IMR-90 (cell line): Measurements from ENCODE around the gene CHD9. TPM values are rescaled to one million over a fixed set of nuclear protein-coding genes. Genes with fewer than 3 reads are reported as not detected.

Source experiments
- ATAC-seq: fragments of 200-7000 bp; cut with Tn5 transposase; 2 replicates; pipeline ENCODE4 v1.9.1; 2020; ENCODE audit warnings: low read depth, mild to moderate bottlenecking, moderate library complexity
- BruUV-seq: library from RNA; stranded (reverse); fragments of 400-500 nt; replicated peaks from 2 replicates; lab custom pipeline; 2021; lab: Mats Ljungman, UMichigan
- CTCF ChIA-PET: fragments of 300-600 bp; formaldehyde crosslinking; extraction: SDS; loops from one replicate; lab custom pipeline; 2021; ENCODE audit warnings: antibody characterized with exemption; lab: Yijun Ruan, JAX
- POLR2A ChIA-PET: fragments of 300-600 bp; sonication (Branson Sonifier 250); formaldehyde crosslinking; loops from one replicate; lab custom pipeline; 2022; ENCODE audit warnings: antibody characterized with exemption; ENCODE audit not compliant: unreplicated experiment; lab: Charles Lee
- DNase-seq: peaks from one replicate; pipeline ENCODE4 v3.0.0; 2013
- H2AFZ ChIP-seq: replicated peaks from 2 replicates; pipeline ENCODE3; 2013; ENCODE audit warnings: low read length, mild to moderate bottlenecking; ENCODE audit not compliant: poor library complexity
- H2AK5ac ChIP-seq: 2 replicates; pipeline ENCODE4 v1.6.1; 2013; ENCODE audit warnings: low read depth, low read length, inconsistent platforms
- H2AK9ac ChIP-seq: replicated peaks from 2 replicates; pipeline ENCODE3; 2013; ENCODE audit warnings: mild to moderate bottlenecking, low read depth, low read length, moderate library complexity; ENCODE audit not compliant: poor library complexity
- H2BK120ac ChIP-seq: 2 replicates; pipeline ENCODE4 v1.6.1; 2013; ENCODE audit warnings: low read depth, low read length, inconsistent platforms
- H2BK15ac ChIP-seq: 3 replicates; pipeline ENCODE4 v1.6.1; 2013; ENCODE audit warnings: low read depth, low read length, inconsistent platforms
- H2BK20ac ChIP-seq: 2 replicates; pipeline ENCODE4 v1.6.1; 2013; ENCODE audit warnings: low read depth, mild to moderate bottlenecking, inconsistent platforms, low read length, moderate library complexity
- H2BK5ac ChIP-seq: 2 replicates; pipeline ENCODE4 v1.6.1; 2013; ENCODE audit warnings: mild to moderate bottlenecking, low read depth, low read length, inconsistent platforms; ENCODE audit not compliant: poor library complexity, severe bottlenecking
- H3K14ac ChIP-seq: replicated peaks from 2 replicates; pipeline ENCODE4 v1.6.1; 2013; ENCODE audit warnings: low read depth, low read length, inconsistent platforms
- H3K18ac ChIP-seq: 2 replicates; pipeline ENCODE4 v1.6.1; 2013; ENCODE audit warnings: low read depth, low read length, control low read depth
- H3K23ac ChIP-seq: 2 replicates; pipeline ENCODE4 v1.6.1; 2013; ENCODE audit warnings: low read depth, low read length, inconsistent platforms
- H3K27ac ChIP-seq: 2 replicates; pipeline ENCODE4 v1.5.1; 2013; ENCODE audit warnings: mild to moderate bottlenecking, control low read depth, low read length; ENCODE audit not compliant: insufficient read depth
- H3K27me3 ChIP-seq: 2 replicates; pipeline ENCODE4 v1.6.1; 2013; ENCODE audit warnings: low read length; ENCODE audit not compliant: control insufficient read depth, insufficient read depth
- H3K36me3 ChIP-seq: 2 replicates; pipeline ENCODE4 v1.6.1; 2013; ENCODE audit warnings: low read length, mixed read lengths; ENCODE audit not compliant: control insufficient read depth, insufficient read depth
- H3K4ac ChIP-seq: 2 replicates; pipeline ENCODE4 v1.6.1; 2013; ENCODE audit warnings: low read depth, low read length, inconsistent platforms
- H3K4me1 ChIP-seq: 2 replicates; pipeline ENCODE4 v1.6.1; 2013; ENCODE audit warnings: low read length, mixed read lengths; ENCODE audit not compliant: control insufficient read depth, insufficient read depth
- H3K4me2 ChIP-seq: 2 replicates; pipeline ENCODE4 v1.6.1; 2013; ENCODE audit warnings: low read depth, mild to moderate bottlenecking, control low read depth, low read length, moderate library complexity
- H3K4me3 ChIP-seq: 2 replicates; pipeline ENCODE4 v1.5.1; 2013; ENCODE audit warnings: low read depth, mild to moderate bottlenecking, control low read depth, low read length, moderate library complexity; ENCODE audit not compliant: insufficient read depth
- H3K56ac ChIP-seq: 2 replicates; pipeline ENCODE4 v1.6.1; 2013; ENCODE audit warnings: low read length, inconsistent platforms; ENCODE audit not compliant: insufficient read depth; ENCODE audit errors: extremely low read depth
- H3K79me1 ChIP-seq, 2 experiments: 2 replicates each; pipeline ENCODE4 v1.6.1; 2013; ENCODE audit warnings: low read length in 2 of 2, inconsistent platforms in 1 of 2, low read depth in 1 of 2
- H3K9ac ChIP-seq: 2 replicates; pipeline ENCODE4 v1.6.1; 2013; ENCODE audit warnings: low read depth, low read length, control low read depth
- H3K9me1 ChIP-seq: 2 replicates; pipeline ENCODE4 v1.6.1; 2013; ENCODE audit warnings: low read length, inconsistent platforms; ENCODE audit not compliant: insufficient read depth
- H3K9me3 ChIP-seq: 2 replicates; pipeline ENCODE4 v1.6.1; 2013; ENCODE audit warnings: low read length; ENCODE audit not compliant: control insufficient read depth, insufficient read depth
- H4K20me1 ChIP-seq: 2 replicates; pipeline ENCODE4 v1.6.1; 2013; ENCODE audit warnings: low read length, inconsistent platforms; ENCODE audit not compliant: insufficient read depth
- H4K5ac ChIP-seq: 2 replicates; pipeline ENCODE4 v1.6.1; 2013; ENCODE audit warnings: mild to moderate bottlenecking, low read depth, low read length, control low read depth
- H4K8ac ChIP-seq, 2 experiments: 2 replicates each; pipeline ENCODE4 v1.6.1; 2013; ENCODE audit warnings: low read depth in 2 of 2, low read length in 2 of 2, control low read depth in 1 of 2, inconsistent platforms in 1 of 2
- H4K91ac ChIP-seq: 2 replicates; pipeline ENCODE4 v1.6.1; 2013; ENCODE audit warnings: low read depth, low read length, inconsistent platforms; ENCODE audit not compliant: insufficient read depth
- BHLHE40 ChIP-seq: fragments of 150-350 bp; IDR thresholded peaks from 2 replicates; pipeline ENCODE4 v1.6.1; 2016; ENCODE audit warnings: mild to moderate bottlenecking, low read depth, low read length
- CHD1 ChIP-seq: IDR thresholded peaks from 2 replicates; pipeline ENCODE4 v1.6.1; 2012; ENCODE audit warnings: low read depth, low read length, improper control_type of control experiment
- ELK1 ChIP-seq: fragments of 150-350 bp; IDR thresholded peaks from 2 replicates; pipeline ENCODE4 v1.6.1; 2016; ENCODE audit warnings: low read depth, mild to moderate bottlenecking, low read length, moderate library complexity, borderline replicate concordance
- MXI1 ChIP-seq: IDR thresholded peaks from 2 replicates; pipeline ENCODE4 v1.6.1; 2012; ENCODE audit warnings: low read depth, mild to moderate bottlenecking, low read length, moderate library complexity, borderline replicate concordance
- NFE2L2 ChIP-seq: fragments of 150-350 bp; IDR thresholded peaks from 2 replicates; pipeline ENCODE4 v1.6.1; 2016; ENCODE audit warnings: low read depth, mild to moderate bottlenecking, low read length
- POLR2A ChIP-seq: IDR thresholded peaks from 2 replicates; pipeline ENCODE4 v1.6.1; 2012; ENCODE audit warnings: mild to moderate bottlenecking, low read depth, low read length
- RCOR1 ChIP-seq: IDR thresholded peaks from 2 replicates; pipeline ENCODE4 v1.6.1; 2012; ENCODE audit warnings: mild to moderate bottlenecking, low read length, improper control_type of control experiment; ENCODE audit not compliant: insufficient replicate concordance
- WGBS, 2 experiments: methylation state at CpG; one replicate each; pipeline versions ENCODE4 v1.1.5 to v1.1.7; 2013; ENCODE audit warnings: missing lambda C conversion rate in 2 of 2; ENCODE audit not compliant: insufficient read length in 1 of 2; ENCODE audit errors: extremely low coverage in 2 of 2; 5-methylcytosine and 5-hydroxymethylcytosine counted together
- dilution Hi-C: fragments of 300-500 bp; cut with HindIII; formaldehyde crosslinking; loops from one replicate; pipeline ENCODE4 v1.14.3; 2018; ENCODE audit warnings: low sequenced_read_pairs; ENCODE audit not compliant: unreplicated experiment
- in situ Hi-C: fragments of 300-500 bp; cut with MboI; formaldehyde crosslinking; loops from 3 replicates; pipeline ENCODE4 v1.14.3; 2019; ENCODE audit warnings: low sequenced_read_pairs, inconsistent platforms, mixed read lengths
- intact Hi-C: fragments of 100-400 bp; cut with micrococcal nuclease; formaldehyde crosslinking; loops from 2 replicates; pipeline ENCODE4 v1.10.0; 2022
- polyA plus RNA-seq, 3 experiments: library from polyadenylated mRNA; depleted of rRNA; stranded (reverse); fragments of >200 nt; gene quantifications; 2 replicates each; pipeline ENCODE4 v1.2.3, GENCODE V29; 2012; ENCODE audit warnings: low replicate concordance in 1 of 3
- total RNA-seq: library from RNA; depleted of rRNA; stranded (reverse); fragments of >200 nt; gene quantifications from 2 replicates; pipeline ENCODE4 v1.2.3, GENCODE V29; 2012

Gene CHD9
- total and polyA plus RNA-seq, 2 of the 4 experiments (the other 2 are of a cell fraction), result 9.1 to 48.8 TPM

DNA sequence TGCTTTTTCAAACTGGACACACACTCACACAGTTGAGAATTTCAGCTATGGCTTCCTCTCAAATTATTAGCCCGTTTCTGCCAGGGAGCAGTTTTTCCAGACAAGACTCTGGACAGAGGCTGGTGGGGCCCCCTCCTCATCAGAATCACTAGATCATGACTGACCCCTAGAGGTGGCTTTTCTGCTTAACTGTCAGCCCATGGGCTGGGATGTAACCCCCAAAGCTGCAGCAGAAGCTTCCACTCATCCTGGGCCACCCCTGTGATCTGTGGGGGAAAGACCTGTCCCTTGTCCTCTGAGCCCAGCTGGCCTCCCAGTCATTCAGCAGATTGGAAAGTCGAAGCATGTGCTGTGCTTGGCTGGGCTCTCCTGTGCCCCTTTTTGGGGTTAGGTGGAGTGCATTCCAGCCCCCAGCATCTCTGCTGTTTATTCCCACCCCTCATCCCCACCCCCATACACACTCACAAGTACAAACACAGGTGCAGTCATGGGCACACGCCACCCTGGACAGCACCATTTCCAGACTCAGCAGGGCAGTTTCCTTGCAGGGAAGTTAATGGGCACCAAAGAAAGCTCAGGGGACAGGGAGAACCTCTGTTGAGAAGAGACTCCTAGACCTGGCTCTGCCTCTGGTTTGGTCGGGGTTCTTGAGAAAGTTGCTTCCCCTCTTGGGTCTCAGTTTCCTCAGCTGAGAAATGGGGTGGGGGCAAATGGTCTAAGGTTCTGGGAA is 301.9 kb downstream of the CHD9 start:
- H4K5ac ChIP-seq, result no peak overlapping the region

More for the DNA sequence above, 301.9 kb downstream of the CHD9 start:
- no peaks in the 10 kb centered on the region for H4K20me1 ChIP-seq
- H4K8ac ChIP-seq, result no peak overlapping the region
- no peak overlapping the region for H2BK20ac ChIP-seq
- no peaks in the 10 kb centered on the region for H3K79me1 ChIP-seq
- no peaks in the 10 kb centered on the region for H3K36me3 ChIP-seq
- ChIA-PET POLR2A (interaction anchor here (0.6 kb wide), 1 partner anchor 14 kb away, joined by 5 read pairs; no protein-coding TSS in a partner anchor), CTCF (interaction anchor here (0.8 kb wide), 1 partner anchor 16 kb away, joined by 5 read pairs; no protein-coding TSS in a partner anchor)
- H3K4me2 ChIP-seq, result no peak overlapping the region
- H3K18ac ChIP-seq, result no peak overlapping the region
- intact Hi-C loops, result no loop called here
- no peak overlapping the region for H3K14ac ChIP-seq
- H4K91ac ChIP-seq, result no peak overlapping the region
- no peak overlapping the region for H3K9ac ChIP-seq
- no peak for ATAC-seq
- no peak overlapping the region for H2BK15ac ChIP-seq
- no peak overlapping the region for H3K4me3 ChIP-seq
- TF ChIP-seq NFE2L2, result no peak
- no peak for TF ChIP-seq CHD1
- TF ChIP-seq POLR2A, result no peak
- TF ChIP-seq RCOR1, result no peak
- no peak for TF ChIP-seq BHLHE40
- no peak for TF ChIP-seq ELK1
- no peak for TF ChIP-seq MXI1
- no peak for DNase-seq
- H3K23ac ChIP-seq, result no peak overlapping the region
- BruUV-seq, result no TSS peak
- H3K9me3 ChIP-seq, result no peaks in the 10 kb centered on the region
- H3K56ac ChIP-seq, result no peak overlapping the region
- no peak overlapping the region for H2AK5ac ChIP-seq
- no CpG with 5 or more reads among the region's 4 CpGs for WGBS, 2 experiments
- no peak overlapping the region for H2BK120ac ChIP-seq
- no peaks in the 10 kb centered on the region for H3K9me1 ChIP-seq
- no peak overlapping the region for H2BK5ac ChIP-seq
- H3K27me3 ChIP-seq, result peaks cover 4% of the 10 kb centered on the region; the same call in 1 of the 2 replicates
- no peak overlapping the region for H2AK9ac ChIP-seq
- no peaks in the 10 kb centered on the region for H3K4me1 ChIP-seq
- in situ Hi-C loops, result no loop called here
- no peak overlapping the region for H3K4ac ChIP-seq
- dilution Hi-C loops, result no loop called here
- no peak overlapping the region for H2AFZ ChIP-seq
- H3K27ac ChIP-seq, result no peak overlapping the region
